Measurements from ENCODE around the gene SCGB1D1.

- TF ChIP-seq CTCF (conservative IDR thresholded peaks at IDR 0.05 in 1 of 2, IDR thresholded peaks at IDR 0.05 in 1 of 2; ENCODE audit: extremely low read depth in 1 of 2, insufficient read depth in 1 of 2, low read depth in 1 of 2, low read length in 2 of 2) (no peak), EZH2 (IDR thresholded peaks at IDR 0.05; ENCODE audit: borderline replicate concordance, low read length) (no peak)
Measured at GRCh38 chr11:62145261-62145871, 44.6 kb upstream of the SCGB1D1 start.

All from mammary epithelial cell (primary cell).